ENCODE measurements around the gene SLC6A17.

Gene SLC6A17

DNA sequence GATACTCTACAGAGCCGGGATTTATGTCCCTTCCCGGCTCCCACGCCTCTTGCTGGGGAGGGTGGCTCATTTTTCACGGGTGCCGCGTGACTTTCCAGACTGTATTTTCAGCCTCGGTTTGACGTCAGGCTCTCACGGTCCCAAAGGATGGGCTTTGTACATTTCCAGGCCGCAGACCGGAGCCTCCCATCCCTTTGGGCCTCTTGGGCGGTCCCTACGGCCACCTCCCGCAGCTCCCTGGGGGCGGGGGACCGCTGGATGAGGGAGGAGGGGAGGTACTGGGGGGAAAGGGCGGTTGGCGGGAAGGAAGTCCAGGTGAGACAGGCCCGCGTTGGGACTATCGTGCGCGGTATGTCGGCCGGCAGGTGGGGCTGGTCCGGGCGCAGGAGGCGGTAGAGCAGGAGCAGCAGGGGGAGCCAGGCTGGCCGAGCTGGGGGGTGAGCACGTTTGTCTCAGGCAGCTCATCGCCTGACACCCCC lies 20.1 kb upstream of the SLC6A17 start:
- H3K4me1 ChIP-seq (ENCODE audit: control insufficient read depth in 1 of 2, insufficient read depth in 1 of 2, low read depth in 1 of 2, low read length in 1 of 2) = no peaks in the 10 kb centered on the region
- peaks cover 86% of the 10 kb centered on the region for H3K27me3 ChIP-seq
- TF ChIP-seq, protein P1, sequence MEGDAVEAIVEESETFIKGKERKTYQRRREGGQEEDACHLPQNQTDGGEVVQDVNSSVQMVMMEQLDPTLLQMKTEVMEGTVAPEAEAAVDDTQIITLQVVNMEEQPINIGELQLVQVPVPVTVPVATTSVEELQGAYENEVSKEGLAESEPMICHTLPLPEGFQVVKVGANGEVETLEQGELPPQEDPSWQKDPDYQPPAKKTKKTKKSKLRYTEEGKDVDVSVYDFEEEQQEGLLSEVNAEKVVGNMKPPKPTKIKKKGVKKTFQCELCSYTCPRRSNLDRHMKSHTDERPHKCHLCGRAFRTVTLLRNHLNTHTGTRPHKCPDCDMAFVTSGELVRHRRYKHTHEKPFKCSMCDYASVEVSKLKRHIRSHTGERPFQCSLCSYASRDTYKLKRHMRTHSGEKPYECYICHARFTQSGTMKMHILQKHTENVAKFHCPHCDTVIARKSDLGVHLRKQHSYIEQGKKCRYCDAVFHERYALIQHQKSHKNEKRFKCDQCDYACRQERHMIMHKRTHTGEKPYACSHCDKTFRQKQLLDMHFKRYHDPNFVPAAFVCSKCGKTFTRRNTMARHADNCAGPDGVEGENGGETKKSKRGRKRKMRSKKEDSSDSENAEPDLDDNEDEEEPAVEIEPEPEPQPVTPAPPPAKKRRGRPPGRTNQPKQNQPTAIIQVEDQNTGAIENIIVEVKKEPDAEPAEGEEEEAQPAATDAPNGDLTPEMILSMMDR (IDR thresholded peaks at IDR 0.05) = no peak
- H3K9me3 ChIP-seq = no peaks in the 10 kb centered on the region
- H3K27ac ChIP-seq = no peak overlapping the region
- H3K36me3 ChIP-seq = no peaks in the 10 kb centered on the region
- no peak overlapping the region for H3K4me3 ChIP-seq (ENCODE audit: low read depth in 1 of 2, low read length in 1 of 2)

DNA sequence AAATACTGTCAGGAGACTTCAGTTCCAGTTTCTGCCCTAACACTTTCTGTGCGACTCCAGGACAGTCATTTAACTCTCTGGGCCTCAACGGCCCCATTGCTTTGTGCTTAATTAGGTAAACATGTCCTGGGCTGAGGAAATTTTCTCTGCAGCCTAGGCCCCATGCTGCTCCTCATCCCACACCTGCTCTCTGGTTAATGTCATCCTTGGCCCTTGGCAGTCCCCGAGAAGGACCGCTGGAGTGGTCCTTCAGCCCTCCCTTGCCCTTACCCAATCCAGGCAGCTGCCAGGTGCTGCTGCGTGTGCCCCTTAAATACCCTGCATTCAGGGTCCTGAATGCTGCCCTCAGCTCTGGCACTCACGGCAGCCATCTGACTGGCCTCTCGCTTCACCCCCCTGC lies 19.3 kb upstream of the SLC6A17 start:
- Histone ChIP-seq H3K27me3 (peaks cover 94% of the 10 kb centered on the region), H3K36me3 (no peaks in the 10 kb centered on the region), H3K27ac (no peak overlapping the region), H3K4me3 (ENCODE audit: low read depth in 1 of 2, low read length in 1 of 2) (no peak overlapping the region), H3K9me3 (no peaks in the 10 kb centered on the region), H3K4me1 (ENCODE audit: control insufficient read depth in 1 of 2, insufficient read depth in 1 of 2, low read depth in 1 of 2, low read length in 1 of 2) (no peaks in the 10 kb centered on the region)
- TF ChIP-seq, protein P1 (IDR thresholded peaks at IDR 0.05) = no peak

DNA sequence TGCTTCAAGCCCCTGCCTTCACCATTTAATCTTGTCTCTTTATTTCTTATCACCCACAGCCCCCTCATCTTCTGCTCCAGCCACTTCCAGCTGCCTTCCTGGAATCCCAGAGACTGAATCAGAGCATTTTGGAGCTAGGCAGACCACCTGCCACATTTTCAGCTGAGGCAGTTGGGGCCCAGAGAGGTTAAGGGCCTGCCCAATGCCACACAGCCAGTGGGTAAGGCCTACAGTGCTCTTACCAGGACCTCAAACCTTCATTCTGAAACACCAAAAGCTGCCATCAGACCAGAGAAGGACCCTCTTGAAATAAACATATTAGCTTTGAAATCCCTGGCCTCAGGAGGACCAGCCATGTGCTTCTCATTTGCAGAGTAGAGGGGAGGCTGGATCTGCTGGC lies 17.6 kb upstream of the SLC6A17 start:
- peaks cover 99% of the 10 kb centered on the region for H3K27me3 ChIP-seq
- no peaks in the 10 kb centered on the region for H3K4me1 ChIP-seq (ENCODE audit: control insufficient read depth in 1 of 2, insufficient read depth in 1 of 2, low read depth in 1 of 2, low read length in 1 of 2)
- H3K4me3 ChIP-seq (ENCODE audit: low read depth in 1 of 2, low read length in 1 of 2) = no peak overlapping the region
- H3K36me3 ChIP-seq = no peaks in the 10 kb centered on the region
- TF ChIP-seq, protein P1 (IDR thresholded peaks at IDR 0.05) = no peak
- H3K27ac ChIP-seq = no peak overlapping the region
- H3K9me3 ChIP-seq = no peaks in the 10 kb centered on the region

- TF ChIP-seq, protein P1 (IDR thresholded peaks at IDR 0.05) = no peak
- no peak overlapping the region for H3K4me3 ChIP-seq (ENCODE audit: low read depth in 1 of 2, low read length in 1 of 2)
- H3K36me3 ChIP-seq = no peaks in the 10 kb centered on the region
- H3K27me3 ChIP-seq = peaks cover 99% of the 10 kb centered on the region
- no peaks in the 10 kb centered on the region for H3K9me3 ChIP-seq
- no peak overlapping the region for H3K27ac ChIP-seq
- no peaks in the 10 kb centered on the region for H3K4me1 ChIP-seq (ENCODE audit: control insufficient read depth in 1 of 2, insufficient read depth in 1 of 2, low read depth in 1 of 2, low read length in 1 of 2)
These were observed 16.9 kb upstream of the SLC6A17 start for GRCh38 chr1:110133436-110133835.

- no peak overlapping the region for H3K27ac ChIP-seq
- H3K9me3 ChIP-seq = no peaks in the 10 kb centered on the region
- H3K4me1 ChIP-seq (ENCODE audit: control insufficient read depth in 1 of 2, insufficient read depth in 1 of 2, low read depth in 1 of 2, low read length in 1 of 2) = no peaks in the 10 kb centered on the region
- H3K36me3 ChIP-seq = no peaks in the 10 kb centered on the region
- H3K4me3 ChIP-seq (ENCODE audit: low read depth in 1 of 2, low read length in 1 of 2) = no peak overlapping the region
- peaks cover 99% of the 10 kb centered on the region for H3K27me3 ChIP-seq
- TF ChIP-seq, protein P1 (IDR thresholded peaks at IDR 0.05) = no peak
These were observed 16.2 kb upstream of the SLC6A17 start for GRCh38 chr1:110134050-110134595.
